Transverse colon (tissue), 3 donors: ENCODE results near the gene HOXC13.

Experiments
- EP300 ChIP-seq: sonication (generic); formaldehyde crosslinking; IDR thresholded peaks from one replicate; pipeline ENCODE4 v1.6.1; 2017; ENCODE audit warnings: antibody characterized with exemption, low read depth
- POLR2A ChIP-seq: fragments of 450-650 bp; IDR thresholded peaks from one replicate; pipeline ENCODE4 v1.6.1; 2016; ENCODE audit warnings: antibody characterized with exemption, mild to moderate bottlenecking, moderate library complexity
- POLR2AphosphoS5 ChIP-seq, 3 donors: sonication (generic); formaldehyde crosslinking; IDR thresholded peaks; one replicate each; pipeline ENCODE4 v1.6.1; 2016; ENCODE audit warnings: antibody characterized with exemption in 3 of 3

DNA sequence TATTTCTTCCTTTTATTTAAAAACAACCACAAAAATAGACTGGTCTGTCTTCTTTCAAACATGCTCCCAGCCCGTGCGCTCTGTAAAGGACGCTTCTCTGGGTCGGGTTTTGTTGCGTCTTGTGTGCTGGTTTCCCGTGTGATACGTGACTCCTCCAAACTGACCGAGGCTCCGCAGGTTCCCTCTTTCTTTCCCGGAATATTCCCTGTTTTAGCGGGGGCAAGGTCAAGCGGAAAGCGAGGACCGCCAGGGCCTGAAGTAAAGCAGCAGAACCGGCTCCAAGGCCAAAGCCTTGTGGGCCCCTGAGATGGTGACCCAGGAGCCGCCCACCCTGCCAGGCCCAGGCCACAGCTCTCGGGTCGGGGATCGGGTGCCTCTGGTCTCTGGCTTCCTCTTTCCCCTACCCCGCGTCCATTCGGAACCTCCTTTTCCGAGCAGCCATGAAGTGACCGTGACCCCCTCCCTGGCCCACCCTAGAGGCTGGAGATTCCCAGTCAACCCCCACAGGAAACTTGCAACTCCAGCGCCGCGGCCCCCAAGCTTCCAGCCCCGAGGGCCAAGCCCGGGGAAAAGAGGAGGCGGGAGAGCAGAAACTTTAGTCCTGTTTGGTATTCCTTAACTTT lies 45.4 kb downstream of the HOXC13 start:
- no peak for TF ChIP-seq POLR2AphosphoS5 (IDR thresholded peaks at IDR 0.05)
- TF ChIP-seq EP300, result no peak
- TF ChIP-seq POLR2A, result no peak
